ENCODE results near the gene ROBO1.
"Not testable (repeated sequence)": the region's sequence is repeated elsewhere in the genome, so short reads cannot be mapped to it uniquely, and the experiment has no call there.

The ROBO1 gene

DNA sequence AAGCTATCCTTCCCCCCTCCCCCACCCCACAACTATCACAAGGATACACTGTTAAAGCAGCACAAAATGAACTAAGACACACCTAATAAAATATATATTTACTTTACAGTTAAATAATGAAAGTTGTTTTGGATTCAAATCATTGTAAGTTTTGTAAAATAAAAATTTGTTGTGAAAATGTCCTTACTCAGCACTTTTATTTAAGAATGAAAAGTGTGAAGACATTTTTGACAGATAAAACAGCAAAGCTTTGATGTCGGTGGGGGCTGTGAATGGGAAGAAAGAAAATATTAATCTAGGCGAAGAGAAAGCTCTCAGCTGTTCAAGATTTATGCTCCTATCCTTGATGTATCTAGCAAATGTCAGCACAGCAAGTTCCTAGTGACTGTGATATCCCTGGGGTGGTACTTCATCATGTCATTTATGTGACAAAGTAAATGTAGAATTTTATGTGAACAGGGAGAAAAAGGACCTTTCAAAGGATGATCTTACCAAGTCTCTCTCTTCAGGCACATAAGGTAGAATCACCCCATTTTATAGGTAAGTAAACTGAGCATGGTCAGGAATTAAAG is 216.4 kb downstream of the ROBO1 start:
- DNase-seq (ENCODE audit: low spot score): no peak

DNA sequence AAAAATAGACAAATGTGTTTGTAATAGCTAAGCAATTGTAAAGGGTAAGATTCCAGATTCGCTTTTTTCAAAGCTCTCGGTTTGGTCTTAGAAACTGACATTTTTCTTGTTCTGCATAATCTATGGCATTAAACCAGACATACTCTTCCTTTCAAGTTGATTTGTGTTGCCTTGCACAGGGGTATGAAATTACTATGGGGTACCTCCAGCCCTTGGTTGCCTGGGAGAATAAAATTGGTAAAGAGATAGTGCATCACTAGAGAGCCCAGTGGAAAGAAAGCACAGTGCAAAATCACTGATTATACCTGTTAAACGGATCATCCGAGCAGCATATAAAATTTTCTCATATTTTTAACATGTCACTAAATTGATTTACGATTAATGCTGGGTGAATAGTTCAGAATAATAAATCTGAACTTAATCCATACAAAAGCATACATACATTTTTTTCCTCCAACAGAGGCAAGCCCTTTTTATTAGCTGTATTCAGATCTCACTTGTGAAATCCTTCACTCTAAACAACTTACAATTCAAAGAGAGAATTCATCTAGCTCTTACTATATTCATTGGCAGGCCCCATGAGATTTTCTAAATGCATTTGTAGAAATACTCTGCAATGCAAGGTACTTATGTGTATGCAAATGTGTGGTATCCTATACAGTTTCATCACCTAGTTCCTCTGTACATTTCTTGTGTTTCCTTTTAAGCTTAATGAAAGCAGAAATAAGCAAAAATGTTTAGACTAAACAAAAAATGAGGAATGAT is 224.4 kb downstream of the ROBO1 start:
- no peak for DNase-seq (ENCODE audit: low spot score)

DNA sequence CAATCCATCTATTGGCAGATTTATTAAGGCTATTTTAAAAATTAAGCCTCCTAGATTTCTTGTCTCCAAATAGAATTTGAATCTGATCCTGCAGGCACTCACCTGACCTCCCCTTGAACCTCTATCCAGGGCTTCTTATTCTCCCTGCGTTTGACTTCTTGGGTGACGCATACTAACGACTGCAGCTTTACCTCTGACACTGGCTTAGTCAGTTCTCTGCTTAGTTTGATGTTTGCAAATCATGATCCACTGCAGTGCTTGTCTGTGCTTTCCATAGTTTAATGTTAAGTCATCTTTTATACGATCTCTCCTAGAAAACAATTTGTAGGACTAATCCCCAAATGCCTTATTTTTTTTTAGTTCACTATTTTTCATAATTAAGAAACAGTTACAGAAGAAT is 233.1 kb downstream of the ROBO1 start:
- no peak for DNase-seq (ENCODE audit: low spot score)

DNA sequence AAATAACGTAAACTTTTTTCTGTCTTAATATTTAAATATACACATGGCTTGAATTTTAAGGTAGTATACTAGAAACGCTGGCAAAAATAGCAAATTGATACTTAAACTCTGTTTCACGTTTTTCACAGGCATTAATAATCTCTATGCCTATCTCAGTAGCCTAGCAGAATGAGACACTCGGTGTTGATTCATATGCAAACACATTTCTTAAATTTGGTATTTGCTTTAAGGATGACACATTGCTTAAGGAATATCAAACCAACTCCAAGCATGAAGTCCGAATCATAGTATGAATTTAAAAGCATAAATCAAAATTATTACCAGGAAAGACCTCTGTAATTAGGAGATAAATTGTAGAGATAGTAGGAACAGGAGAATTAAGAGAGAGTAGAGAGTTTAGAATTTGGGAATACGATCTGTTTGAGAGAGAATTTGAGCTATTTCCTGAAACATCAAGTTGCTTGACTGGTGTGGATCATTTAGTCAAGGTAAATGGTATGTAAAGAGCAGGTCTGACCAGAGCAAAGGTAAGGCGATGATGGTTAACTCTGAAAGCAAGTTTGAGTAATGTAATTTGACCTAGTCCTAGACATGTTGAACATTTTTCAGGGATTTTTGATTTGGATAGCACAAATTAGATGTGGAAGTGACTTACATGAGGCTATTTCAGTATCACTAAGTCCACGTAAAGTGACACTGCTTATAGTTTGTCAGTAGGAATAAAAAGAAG is 236.1 kb downstream of the ROBO1 start:
- no peak for DNase-seq (ENCODE audit: low spot score)

DNA sequence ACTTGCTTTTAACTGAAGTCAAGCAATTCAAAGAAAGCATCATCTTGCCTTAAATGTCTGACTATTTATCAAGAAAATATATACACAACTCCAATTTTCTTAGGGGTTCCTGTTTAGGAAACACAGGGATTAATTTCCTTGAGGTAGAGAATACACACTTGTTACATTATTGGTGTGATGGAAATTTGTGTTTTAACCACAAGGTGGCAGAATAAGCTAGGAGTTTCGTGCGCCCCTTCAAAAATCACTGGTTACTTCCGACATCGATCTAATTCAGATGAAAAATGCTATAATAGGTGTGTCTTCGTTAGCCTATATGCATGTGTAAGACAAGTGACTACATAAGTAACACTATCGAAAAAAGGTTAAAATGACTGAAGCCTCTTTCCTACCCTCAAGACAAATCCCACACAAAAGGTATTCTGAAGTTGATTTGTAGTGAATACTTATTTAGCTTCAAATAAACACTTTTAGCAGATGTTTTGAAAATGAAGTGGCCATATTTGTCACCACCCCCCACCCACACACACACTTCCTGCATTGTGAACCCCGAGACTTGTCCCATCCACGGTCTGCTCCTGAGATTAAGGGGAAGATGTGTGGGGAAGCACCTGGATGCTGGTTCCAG is 246.5 kb downstream of the ROBO1 start:
- peak; percentile 44 for DNase-seq (ENCODE audit: low spot score)

DNA sequence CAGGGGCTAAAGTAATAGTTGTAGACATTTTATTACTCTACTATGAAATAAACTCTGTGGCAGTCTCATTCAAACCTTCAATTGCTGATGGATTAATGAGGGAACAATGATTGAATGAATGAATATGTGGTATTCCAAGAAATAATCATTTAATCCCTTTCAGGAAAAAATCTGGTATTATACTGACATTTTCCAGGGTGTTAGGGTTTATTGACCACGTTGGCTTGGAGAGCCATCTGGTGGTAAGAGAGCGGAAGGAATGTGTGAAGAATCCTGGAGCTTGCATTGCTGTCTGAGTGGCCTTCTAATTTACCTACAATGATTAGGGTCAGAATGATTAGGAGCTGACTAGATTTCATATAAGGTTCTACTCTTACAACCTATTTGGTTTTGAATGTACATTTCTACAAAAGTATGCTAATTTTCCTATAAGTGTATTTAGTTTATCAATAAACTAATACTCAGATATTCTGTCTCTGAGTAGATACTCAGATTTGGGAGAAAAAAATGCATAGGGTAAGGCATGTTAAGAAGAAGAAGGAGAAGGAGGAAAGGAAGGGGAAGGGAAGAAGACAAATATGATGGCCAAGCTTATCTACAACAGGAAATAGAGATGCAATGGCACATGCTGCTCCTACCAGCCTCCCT is 249.9 kb downstream of the ROBO1 start:
- peak; percentile 6 for DNase-seq (ENCODE audit: low spot score)

DNA sequence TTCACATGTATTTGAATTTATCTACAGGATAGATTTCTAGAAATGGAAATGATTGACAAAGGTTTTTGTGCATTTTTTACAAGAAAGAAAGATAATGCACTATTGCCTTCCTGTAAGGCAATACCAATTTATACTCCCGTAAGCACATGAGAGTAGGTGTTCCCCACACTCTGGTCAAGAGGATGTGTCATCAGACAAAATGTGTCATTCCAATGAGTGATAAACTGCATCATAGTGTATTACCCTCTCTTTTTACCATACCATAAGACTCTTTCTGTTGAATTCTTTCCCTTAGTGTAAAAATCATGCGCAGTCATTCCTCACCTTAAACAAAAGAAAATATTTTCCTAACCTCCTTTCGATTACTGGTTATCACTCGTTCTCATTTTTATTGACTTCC is 251.0 kb downstream of the ROBO1 start:
- DNase-seq (ENCODE audit: low spot score): no peak

DNA sequence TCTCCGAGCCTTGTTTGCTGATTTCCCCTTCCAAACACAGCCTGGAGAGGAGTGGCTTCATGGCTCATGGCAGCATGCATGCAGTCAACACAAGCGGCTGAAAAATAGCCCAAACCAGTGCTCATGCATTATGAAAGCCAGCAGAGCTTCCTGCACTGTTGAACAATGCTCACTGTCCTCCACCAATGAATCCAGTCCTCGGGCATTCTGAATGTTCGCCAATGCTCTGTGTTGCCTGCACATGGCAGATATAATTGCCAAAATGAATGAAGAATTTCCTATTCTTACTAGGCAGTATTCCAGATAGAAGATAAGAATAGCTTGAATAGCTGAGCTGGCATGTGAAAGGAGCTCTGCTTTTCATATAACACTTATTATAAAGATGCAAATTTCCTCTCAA is 252.7 kb downstream of the ROBO1 start:
- DNase-seq (ENCODE audit: low spot score): no peak

DNA sequence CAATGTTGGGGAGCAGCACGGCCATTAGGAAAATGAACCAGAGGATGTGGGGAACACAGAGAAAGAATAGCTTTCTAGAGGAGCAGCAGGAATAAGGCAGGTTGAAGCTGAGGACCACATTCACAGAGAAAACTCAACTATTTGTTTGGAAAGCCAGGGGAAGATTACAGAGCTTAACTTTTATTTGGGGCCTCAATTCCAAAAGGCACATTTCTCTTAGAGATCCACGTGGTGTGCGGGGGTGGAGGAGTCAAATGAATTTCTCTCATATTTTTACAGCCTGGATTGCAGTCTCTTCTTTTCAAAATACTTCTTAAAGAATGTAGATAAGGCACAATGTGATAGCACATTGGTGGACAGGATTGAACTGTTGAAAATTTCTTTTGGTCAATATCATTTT is 253.7 kb downstream of the ROBO1 start:
- DNase-seq (ENCODE audit: low spot score): no peak

DNA sequence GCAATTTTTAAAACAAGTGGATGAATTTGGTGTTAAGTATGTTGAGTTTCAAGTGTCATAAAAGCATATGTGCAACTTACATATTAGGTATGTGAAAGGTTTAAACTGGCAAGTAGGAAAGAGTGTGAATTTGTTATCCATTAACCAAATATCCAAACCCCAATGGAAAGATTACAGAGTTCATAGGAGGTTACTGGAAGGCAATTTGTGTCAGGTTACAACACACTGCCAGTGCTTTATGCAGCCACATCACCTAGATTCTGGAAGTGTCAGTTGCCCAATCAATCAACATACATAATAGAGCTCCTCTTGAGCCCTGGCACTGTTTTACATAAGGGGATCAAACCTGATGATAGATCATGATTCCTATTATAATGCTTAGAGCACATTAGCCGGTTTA is 261.0 kb downstream of the ROBO1 start:
- DNase-seq (ENCODE audit: low spot score): no peak

DNA sequence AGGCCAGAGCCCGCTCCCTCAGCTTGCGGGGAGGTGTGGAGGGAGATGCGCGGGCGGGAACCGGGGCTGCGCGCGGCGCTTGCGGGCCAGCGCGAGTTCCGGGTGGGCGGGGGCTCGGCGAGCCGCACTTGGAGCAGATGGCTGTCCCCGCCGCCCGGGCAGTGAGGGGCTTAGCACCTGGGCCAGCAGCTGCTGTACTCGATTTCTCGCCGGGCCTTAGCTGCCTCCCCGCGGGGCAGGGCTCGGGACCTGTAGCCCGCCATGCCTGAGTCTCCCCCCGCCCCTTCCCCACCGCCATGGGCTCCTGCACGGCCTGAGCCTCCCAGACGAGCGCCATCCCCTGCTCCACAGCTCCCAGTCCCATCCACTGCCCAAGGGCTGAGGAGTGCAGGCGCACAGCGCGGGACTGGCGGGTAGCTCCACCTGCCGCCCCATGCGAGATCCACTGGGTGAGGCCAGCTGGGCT is 265.5 kb downstream of the ROBO1 start:
- not testable (repeated sequence) for DNase-seq (ENCODE audit: low spot score)

DNA sequence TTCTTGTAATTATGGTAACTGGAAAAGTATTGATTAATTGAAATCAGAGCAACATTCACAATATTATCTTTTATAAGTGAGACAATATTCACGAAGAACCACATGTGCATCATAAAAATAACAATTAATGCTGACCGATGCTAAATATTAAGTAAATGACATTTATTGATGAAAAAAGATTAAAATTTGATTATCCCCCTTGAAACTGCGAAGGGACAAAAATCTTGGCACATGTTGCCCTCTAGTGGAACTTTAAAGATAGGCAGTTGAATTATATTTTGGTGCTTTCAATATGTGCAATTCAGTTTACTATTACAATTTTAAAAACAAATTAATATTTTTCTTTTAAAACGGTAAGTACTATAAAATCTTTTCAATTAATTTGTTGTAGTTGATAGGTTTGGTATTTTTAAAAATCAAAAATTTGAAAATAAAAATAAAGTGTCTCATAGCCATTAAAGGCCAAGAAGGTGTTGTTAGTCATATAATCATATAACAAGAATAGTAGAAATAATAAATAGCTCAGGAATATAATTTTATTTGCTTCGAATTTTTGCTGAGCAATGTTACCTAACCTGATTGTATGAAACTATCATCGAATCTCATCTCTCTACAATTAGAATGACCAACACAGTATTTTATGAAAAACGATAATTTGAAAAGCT is 270.2 kb downstream of the ROBO1 start:
- DNase-seq (ENCODE audit: low spot score): peak; percentile 16

DNA sequence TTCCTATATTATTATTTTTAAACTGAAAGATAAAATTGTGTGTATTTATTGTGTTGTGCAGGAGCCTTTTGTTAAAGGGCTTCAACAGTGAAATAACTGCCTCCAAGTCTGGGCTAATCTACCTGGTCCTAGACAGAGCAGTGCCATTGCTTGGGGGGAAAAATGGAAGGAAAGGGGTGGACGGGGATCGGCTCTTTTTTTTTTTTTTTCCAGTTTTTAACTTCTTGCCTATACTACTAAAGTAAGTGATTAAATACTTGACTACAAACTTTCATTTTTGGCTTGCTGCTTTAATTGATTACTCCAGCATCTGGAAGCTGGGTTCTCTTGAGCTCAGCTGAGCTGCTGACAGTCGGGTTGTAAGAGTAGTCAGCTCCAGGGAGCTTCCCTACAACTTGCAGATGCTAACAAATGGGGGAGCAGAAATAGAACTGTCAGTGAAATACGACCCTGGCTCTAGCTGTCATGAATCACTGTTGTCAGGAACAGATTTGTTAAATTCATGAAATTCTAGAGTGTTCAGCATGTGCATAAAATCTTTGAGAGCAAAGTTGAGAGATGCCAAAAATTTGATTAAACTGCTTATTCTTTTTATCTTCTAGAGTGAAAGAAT is 276.7 kb downstream of the ROBO1 start:
- DNase-seq (ENCODE audit: low spot score): no peak

DNA sequence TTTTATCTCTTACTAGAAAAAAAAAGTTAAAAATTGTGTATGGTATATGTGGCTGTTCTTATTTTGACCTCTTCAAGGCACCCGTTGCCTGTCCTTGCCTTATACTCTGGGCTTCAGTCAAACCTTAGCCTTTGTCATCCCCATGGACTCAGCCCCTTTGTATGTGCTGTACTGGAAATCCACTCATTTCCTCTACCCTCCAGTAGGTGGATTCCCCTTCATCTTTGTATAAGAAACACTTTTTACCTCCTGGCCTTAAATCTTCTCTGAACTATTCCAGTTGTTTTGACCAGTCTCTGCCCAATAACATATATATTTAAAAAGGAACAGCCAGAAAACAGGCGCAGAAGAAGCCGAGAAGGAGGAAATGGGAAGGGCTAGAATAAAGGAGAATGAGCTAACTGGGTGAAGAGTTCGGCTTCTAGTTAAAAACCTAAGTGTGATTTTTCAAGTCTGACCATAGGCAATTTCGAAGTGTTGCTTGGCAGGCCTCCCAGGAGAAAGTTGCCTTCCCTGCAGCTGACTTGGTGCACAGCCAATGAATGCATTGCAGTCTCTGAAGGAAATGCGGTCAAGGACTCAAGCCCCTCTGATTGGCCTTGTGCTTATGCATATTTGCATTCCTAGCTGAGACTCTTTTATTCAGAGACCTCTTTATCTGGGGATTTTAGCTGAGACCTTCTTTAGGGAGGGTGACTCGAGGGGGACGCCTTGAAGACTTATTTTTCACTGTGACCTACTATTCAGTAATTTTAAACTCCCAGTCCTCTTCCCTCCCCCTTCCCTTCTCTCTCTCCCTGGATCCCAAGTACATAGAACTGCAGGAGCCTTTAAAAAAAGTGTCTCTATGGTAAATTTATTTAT is 277.4 kb downstream of the ROBO1 start:
- DNase-seq (ENCODE audit: low spot score): no peak

DNA sequence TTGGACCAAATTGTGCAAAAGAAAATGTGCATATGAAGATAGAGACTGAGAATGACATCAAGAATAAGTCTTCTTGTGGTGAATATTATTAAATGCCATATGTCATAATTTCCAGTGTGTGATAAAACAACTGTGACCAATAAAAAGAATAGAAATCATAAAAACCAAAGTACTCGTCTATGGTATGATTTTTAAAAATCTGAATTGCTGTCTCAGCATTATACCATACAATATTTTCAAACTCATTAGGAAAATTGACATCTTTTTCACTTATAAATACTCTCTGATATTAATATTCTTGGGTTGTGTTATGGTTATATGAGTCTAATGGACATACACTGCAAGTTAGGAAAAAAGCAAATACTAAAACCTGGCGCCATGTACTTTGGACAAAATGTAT is 279.4 kb downstream of the ROBO1 start:
- DNase-seq (ENCODE audit: low spot score): no peak

DNA sequence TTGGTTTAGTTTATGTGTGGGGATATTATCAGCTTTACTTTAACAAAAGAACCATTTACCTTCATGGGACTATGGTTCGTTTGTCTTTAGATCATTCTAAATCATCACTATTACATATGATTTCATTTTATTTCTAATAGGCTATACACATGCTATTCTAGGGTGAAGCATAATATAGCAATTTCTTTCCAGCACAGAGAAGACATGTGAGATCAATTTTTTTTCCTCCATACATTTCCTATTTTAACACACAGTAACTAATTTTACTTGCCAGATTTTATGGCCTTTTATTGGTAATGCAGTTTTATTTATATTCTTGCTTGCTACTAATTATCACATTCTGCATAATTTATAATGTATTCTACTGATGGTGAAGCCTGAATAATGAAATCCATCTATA is 287.1 kb downstream of the ROBO1 start:
- DNase-seq (ENCODE audit: low spot score): no peak

DNA sequence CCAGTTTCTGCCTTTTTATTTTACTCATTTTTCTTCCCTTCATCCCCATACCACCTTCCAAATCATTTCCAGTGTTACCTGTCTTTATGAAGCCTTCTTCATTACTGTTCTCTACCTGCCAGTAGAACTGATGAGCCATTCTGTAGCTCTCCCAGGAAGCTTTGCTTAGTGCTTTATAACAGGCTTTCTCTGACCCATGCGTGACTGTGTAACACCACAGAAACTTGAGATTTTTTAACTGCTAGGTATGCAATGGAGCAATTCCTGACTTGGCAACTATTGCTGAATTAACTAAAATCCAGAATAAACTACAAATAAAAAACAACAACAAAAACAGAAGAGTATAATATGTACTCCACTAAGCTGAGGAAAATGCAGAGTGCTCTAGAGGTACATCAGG is 289.2 kb downstream of the ROBO1 start:
- no peak for DNase-seq (ENCODE audit: low spot score)

DNA sequence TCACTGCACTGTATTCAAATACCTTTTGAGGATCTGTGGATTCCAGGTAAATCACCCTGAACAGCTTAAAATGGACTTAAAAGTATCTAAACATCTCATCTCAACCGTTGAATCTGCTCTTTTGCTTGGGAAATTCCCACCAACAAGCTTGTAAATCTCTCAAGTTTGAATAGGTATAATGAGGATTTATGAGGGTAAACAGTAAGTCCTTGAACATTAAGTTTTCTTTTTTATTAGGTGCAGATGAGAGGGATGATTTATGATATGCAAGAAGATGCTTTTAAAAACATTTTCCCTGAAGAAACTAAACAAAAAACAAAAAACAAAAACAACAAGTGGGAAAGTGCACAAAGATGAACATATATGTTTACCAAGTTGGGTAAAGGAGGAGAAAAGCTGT is 290.6 kb downstream of the ROBO1 start:
- DNase-seq (ENCODE audit: low spot score): no peak

DNA sequence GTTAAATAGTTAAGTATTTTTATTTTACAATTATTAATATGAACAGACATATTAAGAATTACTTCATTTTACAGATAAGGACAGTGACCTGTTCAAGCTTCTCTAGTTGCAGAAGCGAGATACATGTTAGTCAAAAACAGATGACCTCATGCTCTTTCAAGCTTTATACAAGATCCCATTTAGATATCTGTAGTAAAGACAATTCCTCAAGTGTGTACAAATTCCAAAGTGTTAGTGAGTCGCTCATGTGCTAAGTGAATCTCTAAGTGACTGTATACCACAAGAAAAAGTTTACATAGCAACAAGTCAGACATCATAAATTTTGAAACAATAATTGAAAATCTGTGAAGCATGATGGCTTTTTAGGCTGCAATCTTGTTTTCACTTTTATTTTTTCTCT is 293.8 kb downstream of the ROBO1 start:
- DNase-seq (ENCODE audit: low spot score): no peak

DNA sequence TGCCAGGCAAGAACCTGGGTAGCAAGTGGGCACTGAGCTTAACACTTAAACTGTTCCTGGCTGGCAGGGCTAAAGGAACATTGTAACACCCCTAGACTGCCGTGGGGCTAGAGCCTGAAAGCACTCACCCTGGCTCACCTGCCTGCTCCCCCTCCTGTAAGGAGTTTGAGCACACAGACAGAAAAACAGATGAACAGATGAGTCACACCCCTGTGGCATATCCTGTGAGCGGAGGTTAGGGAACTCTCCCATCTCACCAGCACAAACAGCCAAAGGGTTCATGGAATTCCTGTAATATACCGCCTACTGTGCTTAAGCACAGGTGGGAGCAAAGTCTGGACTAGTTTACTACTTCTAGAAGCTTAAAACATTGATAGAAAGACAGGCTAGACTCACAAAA is 300.1 kb downstream of the ROBO1 start:
- no peak for DNase-seq (ENCODE audit: low spot score)

Data from LoVo (cell line).